ENCODE results near the gene RNASET2.

- no peak for TF ChIP-seq CTCF (IDR thresholded peaks at IDR 0.05)
- no peak for TF ChIP-seq POLR2A (IDR thresholded peaks at IDR 0.05)
Observed at GRCh38 chr6:166935353-166935752, 21.0 kb downstream of the RNASET2 start.
